Measurements from ENCODE around the gene TUT4. TPM values are rescaled to one million over a fixed set of nuclear protein-coding genes. Genes with fewer than 3 reads are reported as not detected.
A peak's percentile ranks its signal among the peaks of the same experiment; 100 is the strongest.

Gene TUT4, protein sequence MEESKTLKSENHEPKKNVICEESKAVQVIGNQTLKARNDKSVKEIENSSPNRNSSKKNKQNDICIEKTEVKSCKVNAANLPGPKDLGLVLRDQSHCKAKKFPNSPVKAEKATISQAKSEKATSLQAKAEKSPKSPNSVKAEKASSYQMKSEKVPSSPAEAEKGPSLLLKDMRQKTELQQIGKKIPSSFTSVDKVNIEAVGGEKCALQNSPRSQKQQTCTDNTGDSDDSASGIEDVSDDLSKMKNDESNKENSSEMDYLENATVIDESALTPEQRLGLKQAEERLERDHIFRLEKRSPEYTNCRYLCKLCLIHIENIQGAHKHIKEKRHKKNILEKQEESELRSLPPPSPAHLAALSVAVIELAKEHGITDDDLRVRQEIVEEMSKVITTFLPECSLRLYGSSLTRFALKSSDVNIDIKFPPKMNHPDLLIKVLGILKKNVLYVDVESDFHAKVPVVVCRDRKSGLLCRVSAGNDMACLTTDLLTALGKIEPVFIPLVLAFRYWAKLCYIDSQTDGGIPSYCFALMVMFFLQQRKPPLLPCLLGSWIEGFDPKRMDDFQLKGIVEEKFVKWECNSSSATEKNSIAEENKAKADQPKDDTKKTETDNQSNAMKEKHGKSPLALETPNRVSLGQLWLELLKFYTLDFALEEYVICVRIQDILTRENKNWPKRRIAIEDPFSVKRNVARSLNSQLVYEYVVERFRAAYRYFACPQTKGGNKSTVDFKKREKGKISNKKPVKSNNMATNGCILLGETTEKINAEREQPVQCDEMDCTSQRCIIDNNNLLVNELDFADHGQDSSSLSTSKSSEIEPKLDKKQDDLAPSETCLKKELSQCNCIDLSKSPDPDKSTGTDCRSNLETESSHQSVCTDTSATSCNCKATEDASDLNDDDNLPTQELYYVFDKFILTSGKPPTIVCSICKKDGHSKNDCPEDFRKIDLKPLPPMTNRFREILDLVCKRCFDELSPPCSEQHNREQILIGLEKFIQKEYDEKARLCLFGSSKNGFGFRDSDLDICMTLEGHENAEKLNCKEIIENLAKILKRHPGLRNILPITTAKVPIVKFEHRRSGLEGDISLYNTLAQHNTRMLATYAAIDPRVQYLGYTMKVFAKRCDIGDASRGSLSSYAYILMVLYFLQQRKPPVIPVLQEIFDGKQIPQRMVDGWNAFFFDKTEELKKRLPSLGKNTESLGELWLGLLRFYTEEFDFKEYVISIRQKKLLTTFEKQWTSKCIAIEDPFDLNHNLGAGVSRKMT (N-terminal part only)
- polyA plus RNA-seq (ENCODE audit: low read depth in 6 of 6), result 10 to 100 TPM; 35.7 to 47.9 (median 38.8) TPM

DNA sequence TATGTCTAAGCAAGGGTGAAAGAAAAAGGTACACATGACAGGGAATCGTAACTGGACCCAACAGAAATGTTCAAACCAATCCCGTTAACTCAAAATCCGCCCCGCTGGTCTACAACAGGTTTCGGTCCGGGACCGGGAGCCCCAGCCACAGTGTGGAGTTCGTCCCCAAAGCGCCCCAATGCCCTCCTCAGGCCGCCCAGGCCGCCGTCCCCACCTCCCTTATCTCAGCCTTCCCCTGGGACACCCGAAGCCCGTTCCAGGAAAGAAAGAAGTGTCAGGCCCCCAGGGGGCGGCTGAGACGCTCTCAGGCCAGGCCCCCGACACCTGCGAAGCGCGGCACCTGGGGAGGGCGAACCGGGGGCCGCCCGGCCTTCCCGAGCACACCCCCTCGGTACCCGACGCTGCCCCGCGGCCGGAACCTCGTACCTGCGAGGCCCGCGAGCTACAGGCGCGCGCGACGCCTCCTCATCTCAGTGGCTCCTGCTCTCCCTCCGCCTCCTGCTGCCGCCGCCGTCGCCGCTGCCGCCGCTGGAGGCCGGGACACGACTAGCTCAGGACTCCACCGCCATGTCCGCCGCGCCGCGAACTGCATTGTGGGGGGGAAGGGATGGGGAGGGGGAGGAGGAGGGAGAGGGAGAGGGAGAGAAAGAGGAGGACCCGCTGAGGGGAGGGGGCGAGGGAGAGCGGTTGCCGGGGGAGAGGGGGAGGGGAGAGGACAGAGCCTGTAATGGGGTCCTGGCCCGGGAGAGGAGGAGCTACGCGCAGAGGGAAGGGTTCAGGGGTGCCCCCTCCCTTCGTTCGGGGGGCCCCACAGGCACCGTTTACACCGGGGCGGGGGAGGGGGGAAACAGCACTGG is at the start of gene TUT4:
TSS of gene TUT4 (minus strand) at position 588 of the 857 bp plus-strand sequence. CDS start 26,812 bp downstream, outside the sequence.
- Mint-ChIP-seq H3K4me1 (peaks cover 16 to 40% (median 39%) of the 10 kb centered on the region in 3 donors), H3K4me3 (peak within 1 kb of the TSS in 7 of 8 donors; percentile 73 to 90 (median 85)), H3K27me3 (no peaks in the 10 kb centered on the region), H3K27ac (peak within 1 kb of the TSS in 4 of 6 donors; percentile 36 to 88 (median 74)), H3K36me3 (no peaks in the 10 kb centered on the region), H3K9me3 (no peaks in the 10 kb centered on the region)
- DNase-seq, result peak; percentile 71
- peak; percentile 41 for ATAC-seq (ENCODE audit: low read depth in 2 of 2)

DNA sequence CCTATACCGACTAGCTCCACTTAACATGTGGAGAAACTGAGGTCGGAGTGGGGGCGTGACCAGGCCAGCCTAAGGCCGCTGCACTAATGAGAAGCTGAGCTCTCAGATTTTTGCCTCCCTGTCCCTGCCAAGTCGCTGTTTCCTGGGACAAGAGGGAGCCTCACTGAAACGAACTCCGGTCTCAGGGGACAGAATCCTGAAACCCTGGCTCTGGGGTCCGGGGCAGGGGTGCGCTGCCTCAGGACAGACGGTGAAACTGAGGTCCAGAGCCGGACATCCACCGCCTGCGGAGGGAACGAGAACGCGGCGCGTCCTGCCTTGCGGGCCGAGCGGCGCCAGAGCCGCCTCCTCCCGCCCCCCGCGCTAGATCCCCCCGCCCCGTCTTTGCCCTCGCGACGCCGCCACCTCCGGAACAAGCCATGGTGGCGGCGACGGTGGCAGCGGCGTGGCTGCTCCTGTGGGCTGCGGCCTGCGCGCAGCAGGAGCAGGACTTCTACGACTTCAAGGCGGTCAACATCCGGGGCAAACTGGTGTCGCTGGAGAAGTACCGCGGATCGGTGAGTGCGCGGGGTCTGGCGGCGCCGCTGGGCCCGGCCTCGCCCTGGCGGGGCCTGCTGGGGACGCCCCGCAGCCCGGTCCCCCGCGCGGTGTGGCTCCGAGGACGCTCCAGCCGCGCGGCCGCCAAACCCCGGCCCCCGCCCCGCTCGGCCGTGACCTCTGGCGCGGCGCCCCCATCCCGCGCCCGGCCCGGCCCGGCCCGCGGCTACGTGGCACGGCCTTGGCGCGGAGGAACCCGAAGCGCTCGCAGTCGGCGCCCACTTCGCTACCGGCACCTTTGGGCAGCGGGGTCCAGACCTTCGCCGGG is 49.3 kb upstream of the TUT4 start, which contains the start of gene GPX7:
TSS of gene GPX7 (plus strand) at position 381 of the 865 bp plus-strand sequence. CDS start at position 420, 39 bp downstream.
- Mint-ChIP-seq H3K36me3 (no peaks in the 10 kb centered on the region), H3K27me3 (no peaks in the 10 kb centered on the region), H3K4me3 (peak within 1 kb of the TSS; percentile 78 to 95 (median 91)), H3K9me3 (peaks cover 0 to 1% (median 0%) of the 10 kb centered on the region in 7 donors), H3K4me1 (peaks cover 49 to 58% (median 54%) of the 10 kb centered on the region in 3 donors), H3K27ac (peak within 1 kb of the TSS; percentile 79 to 95 (median 88))
- DNase-seq, result peak; percentile 59
- peak; percentile 79 to 80 for ATAC-seq (ENCODE audit: low read depth in 2 of 2)

DNA sequence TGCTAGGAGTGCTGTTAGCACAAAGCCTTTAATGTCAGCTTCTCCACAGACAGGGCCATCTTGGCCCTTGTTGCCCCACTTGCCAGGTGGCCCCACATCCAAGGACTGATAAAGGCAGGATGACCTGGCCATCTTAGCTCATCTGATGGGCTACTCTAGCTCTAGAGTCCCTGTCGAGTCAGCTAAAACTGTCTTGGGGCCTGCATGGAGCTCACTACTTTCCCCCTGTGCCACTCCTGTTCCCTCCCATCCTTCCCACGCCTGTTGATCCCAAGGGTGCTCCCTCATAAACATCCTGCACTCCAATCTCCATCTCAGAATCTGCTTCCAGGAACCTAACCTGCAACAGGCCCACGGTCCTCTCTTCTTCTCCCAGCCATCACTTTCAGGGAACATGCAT is 48.6 kb upstream of the TUT4 start:
- no peak for DNase-seq
- peaks cover 0 to 1% (median 0%) of the 10 kb centered on the region in 7 donors for H3K9me3 Mint-ChIP-seq
- no peaks in the 10 kb centered on the region for H3K36me3 Mint-ChIP-seq
- H3K27me3 Mint-ChIP-seq, result no peaks in the 10 kb centered on the region
- H3K4me1 Mint-ChIP-seq, result peaks cover 43 to 53% (median 51%) of the 10 kb centered on the region in 3 donors
- H3K4me3 Mint-ChIP-seq, result peak overlapping the region; percentile 72 to 93 (median 86)
- no peak for ATAC-seq (ENCODE audit: low read depth in 2 of 2)
- H3K27ac Mint-ChIP-seq, result peak overlapping the region in 4 of 6 donors; percentile 73 to 95 (median 88)

DNA sequence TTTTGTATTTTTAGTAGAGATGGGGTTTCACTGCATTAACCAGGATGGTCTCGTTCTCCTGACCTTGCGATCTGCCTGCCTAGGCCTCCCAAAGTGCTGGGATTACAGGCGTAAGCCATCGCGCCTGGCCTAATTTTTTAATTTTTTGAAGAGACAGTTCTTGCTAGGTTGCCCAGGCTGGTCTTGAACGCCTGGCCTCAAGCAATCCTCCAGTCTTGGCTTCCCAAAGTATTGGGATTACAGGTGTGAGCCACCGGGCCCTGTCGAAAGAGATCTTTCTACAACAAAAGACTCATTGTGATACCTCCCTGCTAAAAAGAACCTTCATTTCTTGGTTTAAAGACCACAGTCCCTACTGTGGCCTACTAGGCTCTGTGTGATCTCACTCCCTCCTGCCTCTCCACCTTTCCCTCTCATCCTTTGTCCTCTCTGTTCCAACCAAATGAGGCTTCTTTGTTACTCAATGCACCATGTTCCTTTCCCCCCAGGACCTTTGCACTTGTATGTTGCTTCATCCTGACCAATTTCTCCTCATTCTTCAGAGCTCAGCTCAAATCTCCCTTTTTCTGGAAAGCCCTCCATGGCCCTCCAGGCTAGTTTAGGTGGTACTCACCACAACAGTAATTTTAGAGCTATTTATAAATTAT is 47.8 kb upstream of the TUT4 start:
- no peaks in the 10 kb centered on the region for H3K36me3 Mint-ChIP-seq
- H3K27me3 Mint-ChIP-seq, result no peaks in the 10 kb centered on the region
- H3K4me1 Mint-ChIP-seq, result peaks cover 35 to 44% (median 42%) of the 10 kb centered on the region in 3 donors
- ATAC-seq (ENCODE audit: low read depth in 2 of 2) (no peak), DNase-seq (no peak)
- peaks cover 0 to 1% (median 0%) of the 10 kb centered on the region in 7 donors for H3K9me3 Mint-ChIP-seq
- peak overlapping the region in 1 of 6 donors; percentile 56 for H3K27ac Mint-ChIP-seq
- H3K4me3 Mint-ChIP-seq, result peak overlapping the region in 7 of 8 donors; percentile 36 to 92 (median 78)

DNA sequence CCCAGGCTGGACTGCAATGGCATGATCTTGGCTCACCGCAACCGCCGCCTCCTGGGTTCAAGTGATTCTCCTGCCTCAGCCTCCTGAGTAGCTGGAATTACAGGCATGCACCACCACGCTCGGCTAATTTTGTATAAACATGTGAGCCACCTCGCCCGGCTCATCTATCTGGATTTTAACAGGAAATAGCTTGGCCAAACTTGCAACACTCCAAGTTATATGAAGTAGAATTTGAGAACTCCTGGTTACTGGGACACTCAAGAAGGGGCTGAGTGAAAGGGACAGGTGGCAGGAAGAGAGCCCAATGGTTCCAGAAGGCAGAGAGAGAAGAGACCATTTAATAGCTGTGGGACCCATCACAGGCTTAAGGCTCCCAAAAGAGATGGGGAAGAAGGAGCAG is 46.3 kb upstream of the TUT4 start:
- Mint-ChIP-seq H3K27me3 (no peaks in the 10 kb centered on the region), H3K9me3 (peaks cover 0 to 1% (median 0%) of the 10 kb centered on the region in 7 donors), H3K27ac (no peak overlapping the region), H3K4me3 (peak overlapping the region in 2 of 8 donors; percentile 68 to 78), H3K36me3 (no peaks in the 10 kb centered on the region), H3K4me1 (peaks cover 30 to 33% (median 31%) of the 10 kb centered on the region in 3 donors)
- DNase-seq (no peak), ATAC-seq (ENCODE audit: low read depth in 2 of 2) (no peak)

DNA sequence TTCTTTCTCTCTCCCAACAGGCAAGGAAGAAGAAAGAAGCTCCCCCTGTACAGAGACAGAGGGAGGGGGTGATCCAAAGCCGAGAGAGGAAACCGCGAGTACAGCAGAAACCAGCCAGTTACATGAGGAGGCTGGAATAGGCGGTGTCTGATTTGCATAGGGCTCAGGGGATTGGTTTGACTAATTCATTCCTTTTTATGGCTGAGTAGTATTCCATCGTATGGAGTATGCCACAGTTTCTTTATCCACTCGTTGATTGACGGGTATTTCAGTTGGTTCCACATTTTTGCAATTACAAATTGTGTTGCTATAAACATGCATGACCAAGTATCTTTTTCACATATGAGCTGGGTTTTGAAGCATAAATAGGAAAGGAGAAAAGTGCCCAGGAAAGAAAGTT is 45.8 kb upstream of the TUT4 start:
- Mint-ChIP-seq H3K4me3 (peak overlapping the region in 1 of 8 donors; percentile 78), H3K4me1 (peaks cover 26 to 33% (median 26%) of the 10 kb centered on the region in 3 donors), H3K27me3 (no peaks in the 10 kb centered on the region), H3K27ac (no peak overlapping the region), H3K9me3 (peaks cover 0 to 1% (median 0%) of the 10 kb centered on the region in 7 donors), H3K36me3 (no peaks in the 10 kb centered on the region)
- ATAC-seq (ENCODE audit: low read depth in 2 of 2) (no peak), DNase-seq (no peak)

DNA sequence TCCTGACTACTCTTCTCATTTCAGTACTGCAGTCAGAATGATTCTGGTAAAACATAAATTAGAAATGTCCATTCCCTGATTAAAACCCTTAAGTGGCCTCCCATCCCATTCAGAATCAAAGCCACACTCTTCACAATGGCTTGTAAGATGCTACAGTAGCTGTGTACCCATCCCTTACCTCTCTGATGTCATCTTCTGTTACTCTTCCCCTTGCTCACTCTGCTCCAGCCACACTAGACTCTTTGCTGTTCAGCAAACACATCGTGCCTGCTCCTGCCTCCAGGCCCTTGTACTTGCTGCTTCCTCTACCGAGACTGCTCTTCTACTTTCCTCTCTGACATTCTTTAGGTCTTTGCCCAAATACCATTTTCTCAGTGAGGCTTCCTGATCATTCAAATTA is 45.0 kb upstream of the TUT4 start:
- H3K4me3 Mint-ChIP-seq, result peak overlapping the region in 1 of 8 donors; percentile 67
- H3K27ac Mint-ChIP-seq, result peak overlapping the region in 1 of 6 donors; percentile 6
- H3K27me3 Mint-ChIP-seq, result no peaks in the 10 kb centered on the region
- no peak for ATAC-seq (ENCODE audit: low read depth in 2 of 2)
- H3K4me1 Mint-ChIP-seq, result peaks cover 24 to 33% (median 26%) of the 10 kb centered on the region in 3 donors
- H3K9me3 Mint-ChIP-seq, result peaks cover 0 to 1% (median 0%) of the 10 kb centered on the region in 7 donors
- no peak for DNase-seq
- no peaks in the 10 kb centered on the region for H3K36me3 Mint-ChIP-seq

DNA sequence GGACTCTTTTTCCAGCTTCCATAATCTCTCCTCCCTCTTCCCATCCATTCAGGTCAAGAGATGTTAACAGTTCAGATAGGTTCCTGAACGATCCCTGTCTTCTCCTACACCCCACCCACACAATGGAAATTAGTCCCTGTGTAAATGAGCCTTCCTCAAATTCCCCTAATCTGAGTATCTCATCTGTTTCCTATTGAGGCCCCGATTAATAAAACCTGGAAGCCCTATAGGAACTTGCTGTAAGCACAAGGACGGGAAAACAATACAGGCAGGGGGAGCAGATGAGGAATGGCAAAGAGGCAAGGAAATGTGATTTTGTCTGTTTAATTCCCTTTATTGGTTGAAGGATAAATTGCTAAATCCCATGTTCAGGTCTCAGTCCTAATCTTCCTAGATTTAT is 42.2 kb upstream of the TUT4 start:
- H3K9me3 Mint-ChIP-seq, result peaks cover 0 to 1% (median 0%) of the 10 kb centered on the region in 7 donors
- no peaks in the 10 kb centered on the region for H3K36me3 Mint-ChIP-seq
- H3K27ac Mint-ChIP-seq, result peak overlapping the region in 3 of 6 donors; percentile 4 to 78 (median 67)
- no peak for DNase-seq
- H3K27me3 Mint-ChIP-seq, result no peaks in the 10 kb centered on the region
- no peak overlapping the region for H3K4me3 Mint-ChIP-seq
- H3K4me1 Mint-ChIP-seq, result peaks cover 19 to 34% (median 24%) of the 10 kb centered on the region in 3 donors
- ATAC-seq (ENCODE audit: low read depth in 2 of 2), result no peak

DNA sequence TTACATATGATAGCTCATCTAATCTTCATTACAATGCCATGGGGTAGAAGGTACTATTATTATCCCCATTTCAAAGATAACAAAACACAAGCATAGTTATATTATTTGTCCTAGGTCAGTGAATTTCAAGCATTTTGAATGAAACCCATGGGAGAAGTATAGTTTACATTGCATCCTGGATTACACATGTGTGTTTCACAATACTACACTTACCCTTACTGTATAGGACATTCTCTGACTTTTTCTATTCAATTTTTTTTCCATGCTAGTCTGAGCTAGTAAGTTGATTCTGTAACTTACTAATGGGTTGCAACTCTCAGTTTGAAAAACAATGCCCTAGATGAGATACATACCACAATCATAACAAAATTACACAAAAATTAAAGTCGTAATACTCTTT is 40.6 kb upstream of the TUT4 start:
- no peak for ATAC-seq (ENCODE audit: low read depth in 2 of 2)
- Mint-ChIP-seq H3K36me3 (no peaks in the 10 kb centered on the region), H3K4me3 (no peak overlapping the region), H3K27me3 (no peaks in the 10 kb centered on the region), H3K27ac (peak overlapping the region in 1 of 6 donors; percentile 2), H3K9me3 (no peaks in the 10 kb centered on the region), H3K4me1 (peaks cover 23 to 42% (median 30%) of the 10 kb centered on the region in 3 donors)
- DNase-seq, result no peak

DNA sequence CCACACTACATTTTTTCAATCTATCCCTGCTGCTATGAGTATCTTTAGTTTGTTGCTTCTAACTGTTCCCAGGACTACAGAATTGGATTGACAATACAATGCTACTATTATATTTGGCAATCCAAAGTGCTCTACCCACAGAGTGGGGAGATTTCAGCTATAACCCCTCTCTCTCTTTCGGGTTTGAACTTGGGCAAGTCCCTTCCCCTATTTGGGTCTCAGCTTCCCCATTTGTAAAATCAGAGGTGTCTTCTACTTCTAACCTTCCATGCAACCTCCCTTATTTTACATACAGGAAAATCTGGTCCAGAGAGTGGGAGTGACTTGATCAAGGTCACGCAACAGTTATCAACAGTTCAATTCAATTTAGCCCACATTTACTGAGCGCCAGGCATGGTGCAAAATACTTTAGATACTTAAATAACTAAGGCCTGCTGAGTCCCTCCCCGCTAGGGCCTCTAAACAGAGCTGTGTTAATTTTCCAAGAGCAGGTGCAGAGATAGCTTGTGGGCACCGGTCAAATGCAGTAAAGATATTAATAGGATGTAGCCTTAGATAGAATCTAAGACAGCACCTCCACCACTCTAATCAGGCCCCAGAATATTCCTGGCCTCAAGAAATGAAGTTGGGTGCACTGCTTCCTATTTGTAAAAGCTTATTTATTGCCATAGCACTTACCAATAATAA is 39.9 kb upstream of the TUT4 start:
- peak overlapping the region in 7 of 8 donors; percentile 5 to 72 (median 39) for H3K4me3 Mint-ChIP-seq
- H3K4me1 Mint-ChIP-seq, result peaks cover 26 to 48% (median 29%) of the 10 kb centered on the region in 3 donors
- no peaks in the 10 kb centered on the region for H3K27me3 Mint-ChIP-seq
- H3K36me3 Mint-ChIP-seq, result no peaks in the 10 kb centered on the region
- ATAC-seq (ENCODE audit: low read depth in 2 of 2) (peak; percentile 86 to 89), DNase-seq (peak; percentile 29)
- no peaks in the 10 kb centered on the region for H3K9me3 Mint-ChIP-seq
- peak overlapping the region in 5 of 6 donors; percentile 52 to 87 (median 68) for H3K27ac Mint-ChIP-seq

Measured in naive B cell (primary cell).